GM10248 (cell line): ENCODE results near the gene OGN.

Experiments
- CTCF ChIA-PET: fragments of 300-600 bp; sonication (Branson Sonifier 250); formaldehyde crosslinking; extraction: SDS; loops from one replicate; lab custom pipeline; 2021; ENCODE audit warnings: antibody characterized with exemption; lab: Yijun Ruan, JAX
- POLR2A ChIA-PET: fragments of 350-650 bp; sonication (Branson Sonifier 250); formaldehyde crosslinking; extraction: SDS; loops from one replicate; lab custom pipeline; 2020; ENCODE audit warnings: antibody characterized with exemption; lab: Yijun Ruan, JAX
- DNase-seq: peaks from one replicate; pipeline ENCODE4 v3.0.0; 2012; ENCODE audit errors: extremely low spot score
- TF ChIP-seq, protein P1 (sequence below): IDR thresholded peaks from 2 replicates; pipeline ENCODE4 v1.5.1; 2012; ENCODE audit warnings: mild to moderate bottlenecking, low read depth; ENCODE audit errors: extremely low read depth, missing control alignments, control extremely low read depth

The OGN gene

DNA sequence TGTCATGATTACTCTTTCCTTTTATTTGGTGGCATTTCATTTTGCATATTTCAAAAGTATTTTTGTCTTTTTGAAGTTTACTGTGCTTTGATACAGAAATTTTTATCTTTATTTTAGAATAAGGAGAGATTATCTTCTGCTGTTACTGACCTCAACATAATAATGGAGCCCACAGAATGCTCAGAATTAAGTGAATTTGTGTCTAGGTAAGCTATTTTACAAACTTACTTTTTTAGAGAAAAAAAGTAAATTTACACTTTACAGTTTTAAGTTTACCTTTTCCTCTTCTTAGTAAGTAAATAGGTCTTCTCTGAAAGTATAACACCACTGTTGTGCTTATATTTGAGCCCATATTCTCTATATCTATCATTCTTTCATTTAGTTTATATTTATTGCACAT is 58.8 kb downstream of the OGN start:
- no peak for DNase-seq
- POLR2A ChIA-PET = no interaction called here
- TF ChIP-seq, protein P1, sequence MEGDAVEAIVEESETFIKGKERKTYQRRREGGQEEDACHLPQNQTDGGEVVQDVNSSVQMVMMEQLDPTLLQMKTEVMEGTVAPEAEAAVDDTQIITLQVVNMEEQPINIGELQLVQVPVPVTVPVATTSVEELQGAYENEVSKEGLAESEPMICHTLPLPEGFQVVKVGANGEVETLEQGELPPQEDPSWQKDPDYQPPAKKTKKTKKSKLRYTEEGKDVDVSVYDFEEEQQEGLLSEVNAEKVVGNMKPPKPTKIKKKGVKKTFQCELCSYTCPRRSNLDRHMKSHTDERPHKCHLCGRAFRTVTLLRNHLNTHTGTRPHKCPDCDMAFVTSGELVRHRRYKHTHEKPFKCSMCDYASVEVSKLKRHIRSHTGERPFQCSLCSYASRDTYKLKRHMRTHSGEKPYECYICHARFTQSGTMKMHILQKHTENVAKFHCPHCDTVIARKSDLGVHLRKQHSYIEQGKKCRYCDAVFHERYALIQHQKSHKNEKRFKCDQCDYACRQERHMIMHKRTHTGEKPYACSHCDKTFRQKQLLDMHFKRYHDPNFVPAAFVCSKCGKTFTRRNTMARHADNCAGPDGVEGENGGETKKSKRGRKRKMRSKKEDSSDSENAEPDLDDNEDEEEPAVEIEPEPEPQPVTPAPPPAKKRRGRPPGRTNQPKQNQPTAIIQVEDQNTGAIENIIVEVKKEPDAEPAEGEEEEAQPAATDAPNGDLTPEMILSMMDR = no peak
- CTCF ChIA-PET = interaction anchor here (1.2 kb wide), 1 partner anchor 20 kb away, joined by 3 read pairs; the partner anchor contains the start of genes CENPP and NOL8

DNA sequence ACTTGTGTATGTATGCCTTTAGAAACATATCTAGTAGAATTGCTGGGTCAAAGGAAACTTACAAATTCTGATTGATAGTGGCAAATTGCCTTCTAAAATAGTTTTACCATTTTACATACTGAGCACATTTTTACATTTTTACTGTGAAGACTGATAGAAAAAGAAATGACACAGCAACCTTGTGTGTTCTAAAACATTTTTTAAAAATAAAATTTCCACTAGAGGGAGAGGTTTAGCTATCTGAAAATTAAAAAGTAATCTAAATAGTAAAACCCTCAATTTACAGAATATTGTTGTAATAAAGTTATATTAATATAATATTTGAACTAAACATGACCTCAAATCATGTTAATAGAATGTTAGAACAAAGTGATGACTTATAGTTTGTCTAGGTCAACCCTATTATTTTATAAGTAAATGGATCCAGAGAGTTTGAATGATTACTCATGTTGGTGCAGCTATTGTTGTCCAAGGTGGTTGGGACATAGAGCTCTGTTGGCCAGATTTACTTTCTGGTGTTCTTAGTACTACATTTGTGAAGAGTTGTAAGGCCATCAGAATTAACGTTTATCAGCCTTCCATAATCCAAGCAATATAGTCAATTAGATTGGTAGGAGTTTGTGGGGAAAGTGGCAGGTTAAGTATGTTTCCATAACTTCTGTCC is 61.4 kb downstream of the OGN start:
- ChIA-PET CTCF (no interaction called here), POLR2A (no interaction called here)
- no peak for DNase-seq
- TF ChIP-seq, protein P1 = no peak

DNA sequence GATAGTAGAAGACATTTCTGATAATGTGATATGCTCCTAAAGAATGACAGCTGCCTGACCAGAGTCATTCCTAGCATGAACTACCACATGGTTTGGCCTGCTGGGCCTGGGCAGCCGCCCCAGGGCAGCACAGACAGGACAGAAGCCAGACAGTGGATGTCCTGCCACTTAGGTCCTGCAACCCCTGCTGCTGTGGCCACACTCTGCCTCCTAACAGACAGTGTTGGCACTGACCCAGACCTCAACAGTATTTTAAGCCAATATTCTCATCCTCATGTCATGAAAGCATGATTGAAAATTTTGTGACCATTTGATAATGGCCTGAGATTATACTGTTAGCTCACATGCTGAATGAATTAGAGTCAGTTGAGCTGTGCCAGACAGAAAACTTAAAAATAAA is 62.8 kb downstream of the OGN start:
- ChIA-PET POLR2A (no interaction called here), CTCF (no interaction called here)
- DNase-seq = no peak
- TF ChIP-seq, protein P1 = no peak

DNA sequence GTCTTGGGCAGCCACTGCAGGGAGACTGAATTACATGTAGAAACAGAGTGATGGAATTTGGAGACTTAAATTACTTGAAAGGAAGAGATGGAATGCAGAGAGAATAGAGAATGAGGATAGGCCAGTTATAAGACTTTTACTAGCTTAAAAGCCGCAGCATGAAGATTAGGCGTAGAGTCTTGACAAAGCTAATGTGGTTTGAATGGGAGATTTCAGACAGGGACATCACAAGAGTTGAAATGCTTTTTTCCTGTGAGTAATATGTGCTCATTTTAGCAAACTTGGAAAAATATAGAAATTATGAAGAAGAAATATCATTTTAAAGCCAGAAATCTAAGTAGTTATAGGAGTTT is 71.1 kb downstream of the OGN start:
- CTCF ChIA-PET = interaction anchor here (3.0 kb wide), 1 partner anchor 8 kb away, joined by 15 read pairs; the partner anchor contains the start of genes CENPP and NOL8
- DNase-seq = no peak
- POLR2A ChIA-PET = no interaction called here
- TF ChIP-seq, protein P1 = no peak
